Measurements from ENCODE around the gene SLX9.
"Not testable (repeated sequence)": the region's sequence is repeated elsewhere in the genome, so short reads cannot be mapped to it uniquely, and the experiment has no call there.

SLX9 gene

DNA sequence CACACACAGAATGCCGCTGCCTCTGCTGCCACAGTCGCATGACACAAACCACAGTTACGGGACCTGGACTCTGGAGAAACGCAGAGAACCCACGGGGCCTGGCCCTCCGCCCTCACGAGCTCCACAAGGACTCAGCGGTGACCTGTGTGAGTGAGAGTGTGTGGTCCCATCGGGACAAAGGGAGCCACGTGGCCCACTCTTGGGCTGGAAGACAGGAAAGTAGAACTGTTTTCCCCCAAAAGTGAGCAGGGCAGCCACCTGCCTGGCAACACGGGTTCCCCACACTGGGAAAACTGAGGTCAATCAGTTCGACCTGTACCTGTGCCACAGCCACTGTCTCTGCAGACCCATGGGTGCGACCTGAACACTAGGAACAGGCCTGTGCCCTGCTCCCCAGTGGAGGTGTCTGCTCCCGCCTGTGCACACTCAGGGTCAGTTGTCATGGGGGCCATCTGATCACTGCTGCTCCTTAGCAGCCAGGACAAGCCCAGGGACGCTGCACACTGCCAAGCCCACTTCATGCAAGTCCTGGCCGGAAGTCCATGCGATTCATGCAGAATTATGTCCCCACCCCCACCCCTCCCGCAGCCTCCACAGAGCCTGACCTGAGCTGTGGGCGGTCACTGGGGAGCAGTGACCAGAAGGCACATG lies 80.2 kb downstream of the SLX9 start:
- DNase-seq (ENCODE audit: low read depth), result no peak

- no peak for DNase-seq (ENCODE audit: low read depth)
Measured at GRCh38 chr21:45020629-45021427, 81.0 kb downstream of the SLX9 start.

DNA sequence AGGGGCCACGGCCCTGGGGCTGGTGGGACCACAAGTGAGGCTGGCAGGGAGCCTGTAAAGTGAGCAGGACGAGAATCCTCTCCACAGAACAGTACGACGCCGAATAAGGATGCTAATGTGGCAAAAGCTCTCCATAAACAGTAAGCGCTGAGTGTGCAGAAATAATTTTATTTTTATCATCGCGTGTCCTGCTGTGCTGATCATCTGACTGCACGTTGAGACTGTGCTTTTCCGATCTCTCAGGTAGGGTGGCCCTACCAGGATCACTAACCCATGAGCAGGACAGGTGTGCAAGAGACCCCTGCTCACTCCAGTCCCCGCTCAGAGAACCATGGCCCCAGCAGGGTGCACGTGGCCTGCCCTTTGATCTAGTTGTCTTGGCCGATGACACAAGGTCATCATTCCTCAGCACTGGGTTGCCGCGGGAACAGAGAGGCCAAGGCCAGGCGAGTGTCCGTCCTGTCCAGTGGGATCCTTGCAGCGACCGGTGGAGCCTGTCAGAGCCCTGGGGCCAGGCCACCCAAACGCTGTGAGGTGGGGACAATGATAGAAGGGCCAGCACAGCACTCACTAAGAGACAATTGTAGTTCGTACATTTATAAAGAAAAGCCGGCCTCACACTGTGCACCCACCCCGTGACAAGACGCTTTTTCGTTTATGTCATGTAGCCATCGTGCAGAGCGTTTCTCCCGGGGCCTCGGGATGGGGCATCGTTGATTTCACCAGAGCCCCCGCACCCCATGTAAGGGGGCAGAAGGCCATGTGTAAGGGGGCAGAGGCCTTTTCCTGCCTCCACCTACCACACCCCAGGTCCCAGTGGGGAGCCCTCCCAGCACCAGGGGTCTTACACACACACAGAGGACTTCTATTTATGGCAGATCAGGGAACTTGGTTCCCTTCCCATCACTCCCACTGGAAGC lies 81.9 kb downstream of the SLX9 start:
- no peak for DNase-seq (ENCODE audit: low read depth)

GRCh38 chr21:45022348-45022675 lies 82.5 kb downstream of the SLX9 start:
- no peak for DNase-seq (ENCODE audit: low read depth)

GRCh38 chr21:45022736-45023135 lies 82.9 kb downstream of the SLX9 start:
- DNase-seq (ENCODE audit: low read depth), result no peak

DNA sequence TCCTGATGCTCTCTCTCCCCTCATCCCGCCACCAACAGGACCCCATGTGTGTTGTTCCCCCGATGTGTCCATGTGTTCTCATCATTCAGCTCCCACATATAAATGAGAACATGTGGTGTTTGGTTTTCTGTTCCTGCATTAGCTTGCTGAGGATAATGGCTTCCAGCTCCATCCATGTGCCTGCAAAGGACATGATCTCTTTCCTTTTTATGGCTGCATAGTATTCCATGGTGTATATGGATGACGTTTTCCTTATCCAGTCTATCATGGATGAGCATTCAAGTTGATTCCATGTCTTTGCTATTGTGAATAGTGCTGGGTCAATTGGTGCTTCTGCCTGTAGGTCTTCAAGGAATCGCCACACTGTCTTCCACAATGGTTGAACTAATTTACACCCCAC lies 84.7 kb downstream of the SLX9 start:
- not testable (repeated sequence) for DNase-seq (ENCODE audit: low read depth)

GRCh38 chr21:45026066-45026745 lies 86.4 kb downstream of the SLX9 start:
- DNase-seq (ENCODE audit: low read depth), result no peak
